CD14-positive monocyte (primary cell): ENCODE measurements around the gene STRN3. TPM values are rescaled to one million over a fixed set of nuclear protein-coding genes. Genes with fewer than 3 reads are reported as not detected.

Source experiments
- DNase-seq, 3 donors: peaks; one replicate each; pipeline ENCODE4 v3.0.0-alpha.2; 2011 to 2022
- H2AFZ ChIP-seq: 2 replicates; pipeline ENCODE4 v1.6.0; 2012; ENCODE audit warnings: mild to moderate bottlenecking, low read depth, low read length, inconsistent platforms; ENCODE audit not compliant: insufficient read depth, poor library complexity, severe bottlenecking
- H3K27ac ChIP-seq, 2 donors: 1 replicate in 1 of 2; 2 replicates in 1 of 2; pipeline ENCODE4 v1.5.1; 2012 to 2013; ENCODE audit warnings: low read length in 2 of 2, control low read depth in 1 of 2, inconsistent platforms in 1 of 2, low read depth in 1 of 2, mild to moderate bottlenecking in 1 of 2
- H3K27me3 ChIP-seq, 2 donors: one replicate each; pipeline versions ENCODE4 v1.6.0 to v1.6.1; 2011 to 2013; ENCODE audit warnings: low read length in 2 of 2; ENCODE audit not compliant: control insufficient read depth in 2 of 2, insufficient read depth in 2 of 2
- H3K36me3 ChIP-seq, 2 donors: replicated peaks in 1 of 2; 1 replicate in 1 of 2; 2 replicates in 1 of 2; pipeline versions ENCODE4 v1.5.1 to v1.6.1; 2012 to 2013; ENCODE audit warnings: low read length in 2 of 2, control low read depth in 1 of 2, inconsistent platforms in 1 of 2, mild to moderate bottlenecking in 1 of 2; ENCODE audit not compliant: insufficient read depth in 2 of 2, control insufficient read depth in 1 of 2
- H3K4me1 ChIP-seq, 2 donors: 1 replicate in 1 of 2; 2 replicates in 1 of 2; pipeline versions ENCODE4 v1.5.1 to v1.6.1; 2012 to 2013; ENCODE audit warnings: low read length in 2 of 2, control low read depth in 1 of 2, inconsistent platforms in 1 of 2, mild to moderate bottlenecking in 1 of 2, moderate library complexity in 1 of 2; ENCODE audit not compliant: insufficient read depth in 2 of 2, control insufficient read depth in 1 of 2
- H3K4me2 ChIP-seq: replicated peaks from 2 replicates; pipeline ENCODE3; 2012; ENCODE audit warnings: low read length, moderate library complexity, mild to moderate bottlenecking; ENCODE audit not compliant: poor library complexity, severe bottlenecking; ENCODE audit errors: extremely low read depth
- H3K4me3 ChIP-seq, 3 experiments: fragments of 200-600 bp in 1 of 3; sonication (generic) in 1 of 3; replicated peaks in 1 of 3; 1 replicate in 2 of 3; 2 replicates in 1 of 3; pipeline ENCODE4 v1.5.1; 2011 to 2013; ENCODE audit warnings: low read length in 3 of 3, mild to moderate bottlenecking in 3 of 3, control low read depth in 2 of 3, low read depth in 2 of 3, inconsistent platforms in 1 of 3, moderate library complexity in 1 of 3
- H3K79me2 ChIP-seq: 2 replicates; pipeline ENCODE4 v1.6.0; 2012; ENCODE audit warnings: mild to moderate bottlenecking, control low read depth, inconsistent platforms, low read length, moderate library complexity; ENCODE audit not compliant: insufficient read depth
- H3K9ac ChIP-seq: 2 replicates; pipeline ENCODE4 v1.6.0; 2017; ENCODE audit warnings: low read length, mild to moderate bottlenecking; ENCODE audit not compliant: insufficient read depth, poor library complexity, severe bottlenecking
- H3K9me3 ChIP-seq, 2 donors: replicated peaks in 1 of 2; 1 replicate in 1 of 2; 2 replicates in 1 of 2; pipeline versions ENCODE4 v1.5.1 to v1.6.1; 2012 to 2013; ENCODE audit warnings: low read length in 2 of 2, control low read depth in 1 of 2; ENCODE audit not compliant: control insufficient read depth in 1 of 2, insufficient read depth in 1 of 2
- H4K20me1 ChIP-seq: 2 replicates; pipeline ENCODE4 v1.6.0; 2012; ENCODE audit warnings: mild to moderate bottlenecking, low read length, control low read depth, moderate library complexity; ENCODE audit not compliant: insufficient read depth
- H3K27ac Mint-ChIP-seq, 7 donors: one replicate each; pipeline ENCODE4 v1.8.0; 2020; ENCODE audit warnings: mild to moderate bottlenecking in 7 of 7, mixed read lengths in 7 of 7, moderate library complexity in 6 of 7, inconsistent platforms in 2 of 7
- H3K27me3 Mint-ChIP-seq, 3 donors: one replicate each; pipeline ENCODE4 v1.8.0; 2021 to 2022; ENCODE audit warnings: low read depth in 3 of 3, mild to moderate bottlenecking in 3 of 3, mixed read lengths in 3 of 3, moderate library complexity in 3 of 3, inconsistent platforms in 1 of 3
- H3K36me3 Mint-ChIP-seq, 2 donors: one replicate each; pipeline ENCODE4 v1.8.0; 2020; ENCODE audit warnings: mixed read lengths in 2 of 2, inconsistent platforms in 1 of 2, mild to moderate bottlenecking in 1 of 2
- H3K4me1 Mint-ChIP-seq: one replicate; pipeline ENCODE4 v1.8.0; 2020; ENCODE audit warnings: mild to moderate bottlenecking, mixed read lengths
- H3K4me3 Mint-ChIP-seq, 2 donors: one replicate each; pipeline ENCODE4 v1.8.0; 2020; ENCODE audit warnings: mild to moderate bottlenecking in 2 of 2, mixed read lengths in 2 of 2, moderate library complexity in 1 of 2
- H3K9me3 Mint-ChIP-seq, 7 donors: one replicate each; pipeline ENCODE4 v1.8.0; 2020 to 2022; ENCODE audit warnings: mixed read lengths in 7 of 7, mild to moderate bottlenecking in 6 of 7, moderate library complexity in 6 of 7, inconsistent platforms in 2 of 7
- WGBS: methylation state at CpG from one replicate; pipeline ENCODE4 v1.1.5; 2013; ENCODE audit warnings: missing lambda C conversion rate; ENCODE audit not compliant: insufficient coverage; 5-methylcytosine and 5-hydroxymethylcytosine counted together
- intact Hi-C, 2 donors: fragments of 100-400 bp; cut with micrococcal nuclease; formaldehyde crosslinking; loops; one replicate each; pipeline versions ENCODE4 v1.15.0 to v1.15.1; 2023
- polyA plus RNA-seq, 3 donors: library from polyadenylated mRNA; depleted of rRNA in 1 of 3; unstranded in 2 of 3; stranded (reverse) in 1 of 3; fragments of 300-500 nt in 2 of 3; fragments of >200 nt in 1 of 3; fragmentation: Illumina TruSeq in 2 of 3; gene quantifications; 1 replicate in 2 of 3; 2 replicates in 1 of 3; pipeline ENCODE4 v1.2.3, GENCODE V29; 2012 to 2021
- TF ChIP-seq, protein P1 (sequence below): fragments of 200-600 bp; IDR thresholded peaks from one replicate; pipeline ENCODE4 v1.8.0; 2022; ENCODE audit warnings: antibody characterized with exemption, mild to moderate bottlenecking

STRN3 gene
- polyA plus RNA-seq, 3 donors: 1.0 to 12.0 (median 3.8) TPM

DNA sequence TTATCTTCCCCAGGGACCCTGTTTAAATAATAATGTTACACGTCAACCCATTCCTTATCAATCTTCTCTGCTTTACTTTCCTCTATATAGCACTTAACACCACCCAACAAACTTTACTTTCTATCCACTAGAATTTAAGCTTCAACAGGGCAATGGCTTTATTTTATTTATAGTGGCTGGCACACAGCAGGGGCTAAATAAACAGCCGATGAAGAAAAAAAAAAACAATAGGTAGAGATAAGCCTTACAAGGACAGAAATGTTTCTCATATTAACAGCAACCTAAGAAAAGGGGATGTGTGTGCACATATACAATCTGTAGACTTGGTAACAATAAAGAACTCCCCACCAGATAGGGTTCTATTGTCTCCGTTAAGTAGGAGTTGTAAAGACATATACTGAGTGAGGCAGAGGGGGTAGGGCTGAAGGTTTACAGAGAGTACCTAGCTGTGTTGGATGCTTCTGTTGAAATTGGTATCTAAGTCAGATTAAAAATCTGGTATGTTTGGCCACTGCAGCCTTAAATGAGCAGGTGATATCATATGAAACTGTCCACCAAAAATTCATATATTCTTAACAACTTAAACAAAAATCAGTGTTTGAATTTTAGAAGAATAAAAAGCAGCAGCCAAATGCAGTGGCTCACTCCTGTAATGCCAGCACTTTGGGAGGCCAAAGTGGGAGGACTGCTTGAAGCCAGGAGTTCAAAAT lies 25.4 kb downstream of the STRN3 start:
- H3K79me2 ChIP-seq: peaks cover 90% of the 10 kb centered on the region
- peaks cover under 1% of the 10 kb centered on the region for H3K4me1 Mint-ChIP-seq
- intact Hi-C loops: no loop called here
- TF ChIP-seq, protein P1, sequence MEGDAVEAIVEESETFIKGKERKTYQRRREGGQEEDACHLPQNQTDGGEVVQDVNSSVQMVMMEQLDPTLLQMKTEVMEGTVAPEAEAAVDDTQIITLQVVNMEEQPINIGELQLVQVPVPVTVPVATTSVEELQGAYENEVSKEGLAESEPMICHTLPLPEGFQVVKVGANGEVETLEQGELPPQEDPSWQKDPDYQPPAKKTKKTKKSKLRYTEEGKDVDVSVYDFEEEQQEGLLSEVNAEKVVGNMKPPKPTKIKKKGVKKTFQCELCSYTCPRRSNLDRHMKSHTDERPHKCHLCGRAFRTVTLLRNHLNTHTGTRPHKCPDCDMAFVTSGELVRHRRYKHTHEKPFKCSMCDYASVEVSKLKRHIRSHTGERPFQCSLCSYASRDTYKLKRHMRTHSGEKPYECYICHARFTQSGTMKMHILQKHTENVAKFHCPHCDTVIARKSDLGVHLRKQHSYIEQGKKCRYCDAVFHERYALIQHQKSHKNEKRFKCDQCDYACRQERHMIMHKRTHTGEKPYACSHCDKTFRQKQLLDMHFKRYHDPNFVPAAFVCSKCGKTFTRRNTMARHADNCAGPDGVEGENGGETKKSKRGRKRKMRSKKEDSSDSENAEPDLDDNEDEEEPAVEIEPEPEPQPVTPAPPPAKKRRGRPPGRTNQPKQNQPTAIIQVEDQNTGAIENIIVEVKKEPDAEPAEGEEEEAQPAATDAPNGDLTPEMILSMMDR: no peak
- no peaks in the 10 kb centered on the region for H3K27me3 ChIP-seq
- no peak overlapping the region for H2AFZ ChIP-seq
- no peak for DNase-seq
- peaks cover 7 to 22% (median 14%) of the 10 kb centered on the region in 7 donors for H3K9me3 Mint-ChIP-seq
- H3K36me3 Mint-ChIP-seq: peaks cover 37 to 75% of the 10 kb centered on the region in 2 donors
- H4K20me1 ChIP-seq: peaks cover 36% of the 10 kb centered on the region
- H3K27me3 Mint-ChIP-seq: peaks cover 0 to 2% (median 0%) of the 10 kb centered on the region in 3 donors
- peaks cover 14 to 56% of the 10 kb centered on the region in 2 donors for H3K36me3 ChIP-seq
- H3K9ac ChIP-seq: no peak overlapping the region
- H3K27ac ChIP-seq: no peak overlapping the region
- H3K4me3 Mint-ChIP-seq: no peak overlapping the region
- no peak overlapping the region for H3K27ac Mint-ChIP-seq
- H3K4me1 ChIP-seq: no peaks in the 10 kb centered on the region
- WGBS: no CpG with 5 or more reads among the region's 3 CpGs
- H3K4me3 ChIP-seq: no peak overlapping the region
- no peak overlapping the region for H3K4me2 ChIP-seq
- H3K9me3 ChIP-seq: peaks cover 10 to 22% of the 10 kb centered on the region in 2 donors

DNA sequence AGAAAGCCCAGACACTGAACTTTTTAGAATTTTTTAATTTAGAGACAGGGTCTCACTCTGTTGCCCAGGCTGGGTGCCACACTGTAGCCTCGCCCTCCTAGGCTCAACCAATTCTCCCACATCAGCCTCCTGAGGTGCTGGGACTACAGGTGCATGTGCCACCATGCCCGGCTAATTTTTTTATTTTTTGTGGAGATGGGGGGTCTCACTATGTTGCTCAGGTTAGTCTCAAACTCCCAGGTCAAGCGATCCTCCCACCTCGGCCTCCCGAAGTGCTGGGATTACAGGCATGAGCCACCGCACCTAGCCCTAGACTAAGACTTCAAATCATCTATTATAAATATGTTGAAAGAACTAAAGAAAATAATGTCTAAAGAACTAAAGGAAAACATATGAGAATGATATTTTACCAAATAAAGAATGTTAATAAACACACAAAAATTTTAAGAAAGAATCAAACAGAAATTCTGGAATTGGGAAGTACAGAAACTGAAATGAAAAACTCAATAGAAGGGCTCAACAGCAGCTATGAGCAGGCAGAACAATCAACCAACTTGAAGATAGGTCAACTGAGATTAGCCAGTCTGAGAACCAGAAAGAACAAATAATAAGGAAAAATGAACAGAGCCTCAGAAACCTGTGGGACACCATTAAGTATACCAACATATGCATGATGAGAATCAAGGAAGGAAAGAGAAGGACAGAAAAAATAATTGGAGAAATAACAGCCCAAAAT lies 27.0 kb downstream of the STRN3 start:
- Histone ChIP-seq H3K36me3 (peaks cover 5 to 40% of the 10 kb centered on the region in 2 donors), H3K4me1 (peaks cover 5 to 11% of the 10 kb centered on the region in 2 donors), H3K79me2 (peaks cover 89% of the 10 kb centered on the region), H3K4me2 (no peak overlapping the region), H3K9me3 (peaks cover 10 to 22% of the 10 kb centered on the region in 2 donors), H2AFZ (no peak overlapping the region), H3K27ac (no peak overlapping the region), H3K27me3 (no peaks in the 10 kb centered on the region), H3K4me3 (no peak overlapping the region), H4K20me1 (peaks cover 51% of the 10 kb centered on the region), H3K9ac (no peak overlapping the region)
- peak overlapping the region in 2 of 7 donors; percentile 5 to 38 for H3K27ac Mint-ChIP-seq
- peaks cover 7 to 22% (median 14%) of the 10 kb centered on the region in 7 donors for H3K9me3 Mint-ChIP-seq
- H3K4me3 Mint-ChIP-seq: no peak overlapping the region
- H3K27me3 Mint-ChIP-seq: peaks cover 0 to 2% (median 0%) of the 10 kb centered on the region in 3 donors
- DNase-seq: no peak
- peaks cover 12% of the 10 kb centered on the region for H3K4me1 Mint-ChIP-seq
- TF ChIP-seq, protein P1: no peak
- intact Hi-C loops: no loop called here
- H3K36me3 Mint-ChIP-seq: peaks cover 30 to 62% of the 10 kb centered on the region in 2 donors
- WGBS: no CpG with 5 or more reads among the region's 6 CpGs
